ENCODE measurements around the gene SLC2A4RG.

Gene SLC2A4RG

GRCh38 chr20:63758152-63758551, 18.6 kb downstream of the SLC2A4RG start:
- Histone ChIP-seq H3K9ac (ENCODE audit: low read depth, low read length) (no peak overlapping the region), H3K36me3 (ENCODE audit: insufficient read depth, low read length) (no peaks in the 10 kb centered on the region), H3K4me1 (ENCODE audit: insufficient read depth, low read length) (0 out of 2 replicates have a peak, but pooled peaks cover 2% of the 10 kb centered on the region), H3K9me3 (ENCODE audit: control insufficient read depth, insufficient read depth, low read length) (no peaks in the 10 kb centered on the region)

DNA sequence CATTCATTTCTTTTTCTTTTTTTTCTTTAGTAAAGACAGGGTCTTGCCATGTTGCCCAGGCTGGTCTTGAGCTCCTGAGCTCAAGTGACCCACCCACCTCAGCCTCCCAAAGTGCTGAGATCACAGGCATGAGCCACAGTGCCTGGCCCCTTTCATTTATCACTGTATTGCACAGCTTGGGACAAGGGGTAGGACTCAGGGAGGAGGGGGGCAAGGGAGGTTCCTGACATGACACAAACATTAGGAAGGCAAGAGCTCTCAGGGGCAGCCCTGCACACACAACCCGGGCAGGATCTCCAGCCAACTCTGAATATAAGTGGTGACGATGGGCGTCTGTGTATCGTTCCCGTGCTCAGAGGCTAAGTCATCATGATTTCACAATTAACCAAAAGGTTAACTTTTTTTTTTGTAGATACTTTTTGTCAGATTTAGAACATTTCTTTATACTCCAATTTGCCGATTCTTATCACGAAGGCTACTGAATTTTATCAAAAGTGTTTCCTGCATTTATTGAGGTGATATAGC, 19.9 kb downstream of the SLC2A4RG start:
- Histone ChIP-seq H3K36me3 (ENCODE audit: insufficient read depth, low read length) (no peaks in the 10 kb centered on the region), H3K9ac (ENCODE audit: low read depth, low read length) (no peak overlapping the region), H3K9me3 (ENCODE audit: control insufficient read depth, insufficient read depth, low read length) (no peaks in the 10 kb centered on the region), H3K4me1 (ENCODE audit: insufficient read depth, low read length) (no peaks in the 10 kb centered on the region)

- Histone ChIP-seq H3K4me1 (ENCODE audit: insufficient read depth, low read length) (no peaks in the 10 kb centered on the region), H3K36me3 (ENCODE audit: insufficient read depth, low read length) (peaks cover 4% of the 10 kb centered on the region; the same call in 1 of the 2 replicates), H3K9me3 (ENCODE audit: control insufficient read depth, insufficient read depth, low read length) (no peaks in the 10 kb centered on the region), H3K9ac (ENCODE audit: low read depth, low read length) (no peak overlapping the region)
Measured at GRCh38 chr20:63765082-63765873, 25.7 kb downstream of the SLC2A4RG start.

DNA sequence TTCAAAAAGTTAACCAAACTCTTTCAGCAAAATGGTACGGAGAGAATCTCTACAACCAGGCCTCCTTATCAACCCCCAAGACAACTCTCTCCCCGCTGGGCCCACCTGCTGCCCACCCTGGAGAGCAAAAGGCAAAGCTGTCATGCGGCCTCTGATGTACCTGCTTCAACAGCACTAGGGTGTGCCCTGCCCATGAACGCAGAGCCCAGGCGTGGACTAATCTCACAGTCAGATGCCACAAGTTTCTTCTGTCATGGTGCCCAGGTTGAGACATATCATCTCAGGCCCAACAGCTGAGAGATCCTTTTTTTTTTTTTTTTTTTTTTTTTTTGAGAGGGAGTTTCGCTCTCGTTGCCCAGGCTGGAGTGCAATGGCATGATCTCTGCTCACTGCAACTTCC, 26.3 kb downstream of the SLC2A4RG start:
- Histone ChIP-seq H3K9me3 (ENCODE audit: control insufficient read depth, insufficient read depth, low read length) (no peaks in the 10 kb centered on the region), H3K9ac (ENCODE audit: low read depth, low read length) (no peak overlapping the region), H3K4me1 (ENCODE audit: insufficient read depth, low read length) (no peaks in the 10 kb centered on the region), H3K36me3 (ENCODE audit: insufficient read depth, low read length) (peaks cover 4% of the 10 kb centered on the region; the same call in 1 of the 2 replicates)

DNA sequence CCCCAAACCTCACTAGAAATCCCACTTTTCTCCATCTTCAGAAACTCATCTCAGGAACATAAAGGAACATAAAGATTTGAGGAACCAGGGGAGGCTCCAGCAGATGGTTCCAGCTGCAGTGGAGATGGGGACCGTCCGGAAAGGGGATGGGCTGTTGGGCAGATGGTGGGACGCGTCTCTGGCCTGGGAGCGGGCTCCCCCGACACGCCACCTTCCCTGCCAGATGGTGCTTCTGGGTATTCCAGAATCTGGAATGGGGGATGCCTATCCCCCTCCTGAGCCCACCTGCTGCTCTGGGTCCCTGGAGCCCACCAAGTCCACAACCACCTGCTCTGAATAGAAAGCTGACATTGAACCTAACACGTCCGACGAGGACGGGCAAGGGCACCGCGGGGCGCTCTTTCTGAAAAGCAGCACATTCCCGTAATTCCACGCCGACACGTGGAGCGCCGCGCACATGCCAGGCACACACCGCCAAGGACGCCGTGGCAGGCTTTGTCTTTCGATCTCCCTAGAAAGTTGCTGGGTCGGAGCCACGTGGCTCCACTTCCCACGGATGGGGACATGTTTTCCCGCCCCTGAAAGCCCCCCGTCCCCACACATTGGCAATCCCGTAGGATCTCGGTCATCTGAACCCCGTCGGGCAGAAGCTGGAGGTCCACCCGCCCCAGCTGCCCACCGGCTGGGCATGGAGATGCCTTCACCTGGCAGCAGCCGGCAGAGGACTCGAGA, 27.3 kb downstream of the SLC2A4RG start:
- H3K36me3 ChIP-seq (ENCODE audit: insufficient read depth, low read length), result peaks cover 4% of the 10 kb centered on the region; the same call in 1 of the 2 replicates
- H3K4me1 ChIP-seq (ENCODE audit: insufficient read depth, low read length), result no peaks in the 10 kb centered on the region
- no peak overlapping the region for H3K9ac ChIP-seq (ENCODE audit: low read depth, low read length)
- H3K9me3 ChIP-seq (ENCODE audit: control insufficient read depth, insufficient read depth, low read length), result no peaks in the 10 kb centered on the region

GRCh38 chr20:63767456-63767855, 27.9 kb downstream of the SLC2A4RG start:
- H3K9ac ChIP-seq (ENCODE audit: low read depth, low read length), result no peak overlapping the region
- no peaks in the 10 kb centered on the region for H3K4me1 ChIP-seq (ENCODE audit: insufficient read depth, low read length)
- H3K36me3 ChIP-seq (ENCODE audit: insufficient read depth, low read length), result peaks cover 4% of the 10 kb centered on the region; the same call in 1 of the 2 replicates
- H3K9me3 ChIP-seq (ENCODE audit: control insufficient read depth, insufficient read depth, low read length), result no peaks in the 10 kb centered on the region

DNA sequence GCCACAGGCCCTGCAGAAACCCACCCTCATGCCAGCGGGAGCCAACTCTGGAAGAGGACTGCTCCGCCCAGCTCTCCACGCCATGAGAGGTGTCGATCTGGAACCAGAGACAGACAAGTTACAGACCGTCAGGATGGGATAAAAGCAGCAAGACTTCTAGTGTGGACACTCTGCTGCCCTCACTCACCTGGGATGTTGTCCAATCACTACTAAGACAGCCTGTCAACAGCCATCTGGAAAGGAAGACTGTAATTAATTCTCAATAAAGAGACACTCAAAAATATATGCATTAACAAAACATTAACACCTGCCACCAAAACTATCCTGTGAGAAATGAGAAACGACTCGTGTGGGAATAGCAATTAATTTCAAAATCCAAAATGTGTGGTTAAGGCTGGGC, 28.3 kb downstream of the SLC2A4RG start:
- H3K9ac ChIP-seq (ENCODE audit: low read depth, low read length), result no peak overlapping the region
- H3K4me1 ChIP-seq (ENCODE audit: insufficient read depth, low read length), result no peaks in the 10 kb centered on the region
- H3K36me3 ChIP-seq (ENCODE audit: insufficient read depth, low read length), result peaks cover 4% of the 10 kb centered on the region; the same call in 1 of the 2 replicates
- no peaks in the 10 kb centered on the region for H3K9me3 ChIP-seq (ENCODE audit: control insufficient read depth, insufficient read depth, low read length)

DNA sequence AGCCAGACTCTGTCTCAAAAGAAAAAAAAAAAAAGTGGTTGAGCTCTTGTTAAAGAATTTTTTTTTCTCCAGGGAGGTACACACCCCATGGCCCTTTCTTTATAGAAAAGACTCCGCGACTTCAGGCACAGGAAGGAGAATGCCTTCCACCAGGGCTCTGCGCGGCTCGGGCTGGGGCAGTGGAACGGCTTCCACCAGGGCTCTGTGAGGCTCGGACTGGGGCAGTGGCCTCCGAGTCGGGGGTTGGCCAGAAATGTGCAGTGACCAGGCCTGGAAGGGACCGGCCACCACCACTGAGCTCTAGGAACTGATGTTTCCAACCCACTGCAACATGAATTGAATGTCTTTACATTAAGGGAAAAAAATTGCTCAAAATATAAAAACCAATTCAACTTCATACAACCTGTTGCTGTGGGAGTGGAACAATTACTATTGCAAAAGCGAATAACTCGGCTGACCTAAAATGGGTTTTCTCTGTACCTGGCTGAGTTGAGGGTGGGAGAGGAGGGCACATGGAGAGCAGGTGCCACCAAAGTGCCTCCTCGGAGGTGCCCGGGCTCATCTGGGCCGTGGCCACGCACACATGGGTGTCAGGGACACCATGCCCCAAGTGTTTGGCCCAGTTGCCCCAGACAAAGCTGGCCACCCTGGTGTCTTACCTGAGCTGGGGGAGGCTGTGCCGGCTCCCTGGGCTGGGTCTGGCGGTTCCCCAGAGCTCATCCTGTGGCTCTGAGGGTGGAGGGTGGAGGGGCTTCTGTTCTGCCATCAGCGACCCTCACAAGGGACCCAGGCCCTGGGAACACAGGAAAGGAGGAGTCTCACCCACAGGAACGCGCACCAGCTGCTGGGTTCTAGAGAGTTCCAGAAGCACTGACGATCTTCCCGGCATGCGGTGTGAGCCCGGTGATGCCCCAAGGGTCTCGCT, 29.3 kb downstream of the SLC2A4RG start:
- Histone ChIP-seq H3K9me3 (ENCODE audit: control insufficient read depth, insufficient read depth, low read length) (no peaks in the 10 kb centered on the region), H3K9ac (ENCODE audit: low read depth, low read length) (no peak overlapping the region), H3K36me3 (ENCODE audit: insufficient read depth, low read length) (peaks cover 4% of the 10 kb centered on the region; the same call in 1 of the 2 replicates), H3K4me1 (ENCODE audit: insufficient read depth, low read length) (no peaks in the 10 kb centered on the region)

- H3K9me3 ChIP-seq (ENCODE audit: control insufficient read depth, insufficient read depth, low read length), result no peaks in the 10 kb centered on the region
- no peaks in the 10 kb centered on the region for H3K4me1 ChIP-seq (ENCODE audit: insufficient read depth, low read length)
Measured at GRCh38 chr20:63769891-63770474, 30.4 kb downstream of the SLC2A4RG start.

GRCh38 chr20:63771046-63771707, 31.6 kb downstream of the SLC2A4RG start:
- H3K9ac ChIP-seq (ENCODE audit: low read depth, low read length), result no peak overlapping the region
- peaks cover 5% of the 10 kb centered on the region; the same call in 1 of the 2 replicates for H3K4me1 ChIP-seq (ENCODE audit: insufficient read depth, low read length)
- peaks cover 4% of the 10 kb centered on the region; the same call in 1 of the 2 replicates for H3K36me3 ChIP-seq (ENCODE audit: insufficient read depth, low read length)
- H3K9me3 ChIP-seq (ENCODE audit: control insufficient read depth, insufficient read depth, low read length), result no peaks in the 10 kb centered on the region

More at GRCh38 chr20:63769891-63770474, 30.4 kb downstream of the SLC2A4RG start:
- no peak overlapping the region for H3K9ac ChIP-seq (ENCODE audit: low read depth, low read length)
- H3K36me3 ChIP-seq (ENCODE audit: insufficient read depth, low read length), result peaks cover 4% of the 10 kb centered on the region; the same call in 1 of the 2 replicates

DNA sequence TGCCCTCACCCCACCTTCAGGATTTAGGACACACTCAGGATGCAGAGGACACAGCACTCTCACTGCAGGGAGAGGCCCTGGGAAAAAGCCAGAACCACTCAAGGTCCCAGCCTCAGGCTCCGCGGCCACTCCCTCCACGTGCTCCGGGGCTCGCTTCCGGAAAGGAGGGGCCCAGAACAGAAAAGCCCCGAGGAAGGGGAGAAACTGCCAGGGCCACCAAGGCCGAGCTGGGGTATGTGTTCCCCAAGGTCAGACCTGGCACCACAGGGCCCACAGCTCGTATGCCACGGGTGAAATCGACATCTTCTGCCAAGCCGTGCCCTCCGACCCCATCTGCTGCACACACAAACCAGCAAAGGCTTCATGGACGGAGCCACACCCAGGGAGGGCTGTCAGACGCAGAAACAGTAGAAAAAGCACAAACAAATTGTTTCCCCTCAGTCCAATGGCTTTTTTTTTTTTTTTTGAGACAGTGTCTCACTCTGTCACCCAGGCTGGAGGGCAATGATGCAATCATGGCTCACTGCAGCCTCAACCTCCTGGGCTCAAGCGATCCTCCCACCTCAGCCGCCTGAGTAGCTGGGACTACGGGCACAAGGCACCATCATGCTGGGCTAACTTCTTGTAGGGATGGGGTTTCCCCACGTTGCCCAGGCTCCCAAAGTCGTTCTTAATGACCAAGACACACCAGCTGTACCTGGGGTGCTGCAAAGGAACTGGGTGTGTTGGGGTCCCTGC, 33.4 kb downstream of the SLC2A4RG start:
- H3K4me1 ChIP-seq (ENCODE audit: insufficient read depth, low read length), result peaks cover 13% of the 10 kb centered on the region
- no peak overlapping the region for H3K9ac ChIP-seq (ENCODE audit: low read depth, low read length)
- no peaks in the 10 kb centered on the region for H3K9me3 ChIP-seq (ENCODE audit: control insufficient read depth, insufficient read depth, low read length)
- H3K36me3 ChIP-seq (ENCODE audit: insufficient read depth, low read length), result peaks cover under 1% of the 10 kb centered on the region; the same call in 1 of the 2 replicates

DNA sequence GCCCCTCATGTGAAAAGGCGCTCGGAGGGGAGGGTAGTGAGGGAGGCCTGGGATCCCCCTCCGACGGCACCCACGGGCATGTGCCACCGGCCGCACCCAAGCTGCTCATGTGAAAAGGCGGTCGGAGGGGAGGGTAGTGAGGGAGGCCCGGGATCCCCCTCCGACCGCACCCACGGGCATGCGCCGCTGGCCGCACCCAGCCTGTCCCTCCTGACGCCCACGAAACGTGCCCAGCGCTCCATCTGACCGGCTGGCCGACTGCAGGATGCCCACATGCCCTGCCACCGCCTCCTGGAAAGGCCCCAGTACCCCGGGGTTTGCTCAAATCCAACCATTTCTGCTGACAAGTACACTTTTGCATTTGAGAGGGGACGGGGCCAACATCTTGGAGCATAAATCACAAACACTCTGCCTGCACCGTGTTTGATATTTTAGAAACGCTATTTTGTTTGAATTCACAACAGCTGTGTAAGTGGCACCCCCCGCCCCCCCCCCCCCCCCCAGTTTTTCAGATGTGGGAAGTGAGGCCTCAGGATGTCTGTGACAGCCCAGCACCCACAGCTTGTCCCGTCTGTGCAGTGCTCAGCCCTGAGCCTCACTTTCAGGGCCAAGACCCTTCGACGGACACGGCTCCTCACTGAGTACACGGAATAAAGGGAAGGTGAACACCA, 34.1 kb downstream of the SLC2A4RG start:
- Histone ChIP-seq H3K9ac (ENCODE audit: low read depth, low read length) (no peak overlapping the region), H3K9me3 (ENCODE audit: control insufficient read depth, insufficient read depth, low read length) (no peaks in the 10 kb centered on the region), H3K4me1 (ENCODE audit: insufficient read depth, low read length) (peaks cover 17% of the 10 kb centered on the region), H3K36me3 (ENCODE audit: insufficient read depth, low read length) (no peaks in the 10 kb centered on the region; the same call in 1 of the 2 replicates)

Measured in ES-I3 (cell line).